ENCODE data around the gene VRK1. TPM values are rescaled to one million over a fixed set of nuclear protein-coding genes. Genes with fewer than 3 reads are reported as not detected.
"Not testable (repeated sequence)": the region's sequence is repeated elsewhere in the genome, so short reads cannot be mapped to it uniquely, and the experiment has no call there.

The VRK1 gene
- total RNA-seq, 1 experiment from 2014 or later: 47.0 TPM

DNA sequence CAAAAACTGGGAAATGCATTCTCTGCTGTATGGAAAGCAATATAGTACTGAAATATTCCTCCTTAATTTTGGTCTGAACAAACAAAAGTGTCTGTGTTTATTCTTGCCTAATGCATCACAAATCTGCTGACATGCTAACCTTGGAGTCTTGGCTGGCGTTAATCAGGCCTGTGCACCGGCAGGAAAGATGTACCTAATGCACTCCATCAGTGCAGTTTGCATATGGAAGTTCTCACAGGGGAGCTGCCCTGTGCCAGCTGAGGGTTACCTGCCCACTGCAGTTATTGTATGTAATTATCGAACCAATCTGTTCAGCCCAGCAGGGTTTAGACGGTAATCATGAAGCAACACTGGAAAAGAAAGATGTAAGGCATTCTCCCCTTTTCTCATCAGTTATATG, 76.9 kb downstream of the VRK1 start:
- DNase-seq (ENCODE audit: low read depth): no peak

DNA sequence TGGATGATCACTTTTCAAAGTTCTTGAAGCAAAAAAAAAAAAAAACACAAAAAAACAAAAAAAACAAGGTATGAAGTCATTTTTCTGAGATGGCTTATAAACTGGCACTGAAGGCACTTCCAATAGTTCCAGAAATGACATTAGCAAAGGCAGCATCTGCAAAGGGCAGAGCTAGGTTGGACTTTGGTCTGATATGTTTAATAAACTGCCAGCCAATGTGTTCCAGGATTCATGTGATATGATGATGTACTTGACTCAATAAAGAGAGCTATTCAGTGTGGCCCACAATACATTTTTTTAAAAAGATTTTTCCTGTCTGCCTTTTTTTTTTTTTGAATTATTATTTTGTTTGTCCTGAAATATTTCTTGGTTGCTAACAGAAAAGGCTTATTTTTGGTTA, 79.6 kb downstream of the VRK1 start:
- DNase-seq (ENCODE audit: low read depth): no peak

DNA sequence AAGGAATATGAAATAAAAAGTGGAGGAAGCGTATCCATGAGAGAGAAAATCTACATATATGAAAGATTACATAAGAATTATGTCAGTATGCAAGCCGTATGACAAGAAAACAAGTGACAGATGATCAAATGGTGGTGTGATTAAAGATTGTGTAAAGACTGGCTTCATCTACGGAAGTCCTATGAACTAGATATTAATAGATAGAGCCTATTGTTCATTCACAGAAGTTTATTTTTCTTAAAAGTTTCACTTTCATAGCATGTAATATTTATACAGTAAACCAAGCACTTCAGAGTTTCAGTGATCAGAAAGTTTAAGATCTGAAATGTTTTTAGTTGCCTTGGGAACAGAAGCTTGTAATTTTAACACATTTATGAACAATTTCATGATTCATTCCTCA, 84.5 kb downstream of the VRK1 start:
- no peak for DNase-seq (ENCODE audit: low read depth)

GRCh38 chr14:96883974-96884373, 86.8 kb downstream of the VRK1 start:
- not testable (repeated sequence) for DNase-seq (ENCODE audit: low read depth)

DNA sequence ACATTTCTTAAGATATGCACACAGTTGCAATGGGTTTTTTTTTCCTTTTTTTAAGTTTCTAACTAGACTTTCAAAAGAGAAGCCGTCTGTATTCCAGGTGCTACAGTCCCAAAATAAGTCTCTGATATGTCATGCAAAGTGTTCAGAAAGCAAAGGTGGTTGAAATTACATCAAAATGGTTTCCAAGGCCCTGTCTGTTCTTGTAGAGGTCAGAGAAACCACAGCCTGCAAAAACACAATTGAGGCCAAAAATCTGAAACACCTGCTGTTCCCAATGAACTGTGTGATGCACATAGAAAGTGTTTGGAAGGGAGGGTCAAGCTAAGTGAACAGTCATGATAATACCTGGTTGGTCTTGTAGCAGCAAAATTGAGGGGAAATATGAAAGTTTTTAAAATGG, 91.0 kb downstream of the VRK1 start:
- DNase-seq (ENCODE audit: low read depth): no peak

DNA sequence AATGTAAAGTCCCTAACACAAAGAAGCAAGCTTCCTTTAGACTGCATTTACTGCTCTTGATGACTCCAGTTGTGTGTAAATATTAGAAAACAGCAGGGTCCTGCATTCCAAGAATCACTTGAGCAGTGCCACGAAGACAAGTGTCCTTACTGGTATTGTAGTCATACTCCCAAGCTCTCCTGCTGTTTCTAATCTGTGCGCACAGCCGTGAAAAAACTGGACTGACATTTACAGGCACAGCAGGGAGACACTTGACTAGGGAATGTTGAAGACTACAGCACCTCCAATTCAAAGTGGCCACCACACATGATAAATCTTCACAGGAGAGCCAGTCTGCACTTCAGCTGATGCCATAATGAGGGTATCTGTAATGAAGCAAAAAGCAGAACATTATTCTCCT, 91.4 kb downstream of the VRK1 start:
- no peak for DNase-seq (ENCODE audit: low read depth)

- DNase-seq (ENCODE audit: low read depth): no peak
These were observed 91.9 kb downstream of the VRK1 start for GRCh38 chr14:96889091-96889490.

DNA sequence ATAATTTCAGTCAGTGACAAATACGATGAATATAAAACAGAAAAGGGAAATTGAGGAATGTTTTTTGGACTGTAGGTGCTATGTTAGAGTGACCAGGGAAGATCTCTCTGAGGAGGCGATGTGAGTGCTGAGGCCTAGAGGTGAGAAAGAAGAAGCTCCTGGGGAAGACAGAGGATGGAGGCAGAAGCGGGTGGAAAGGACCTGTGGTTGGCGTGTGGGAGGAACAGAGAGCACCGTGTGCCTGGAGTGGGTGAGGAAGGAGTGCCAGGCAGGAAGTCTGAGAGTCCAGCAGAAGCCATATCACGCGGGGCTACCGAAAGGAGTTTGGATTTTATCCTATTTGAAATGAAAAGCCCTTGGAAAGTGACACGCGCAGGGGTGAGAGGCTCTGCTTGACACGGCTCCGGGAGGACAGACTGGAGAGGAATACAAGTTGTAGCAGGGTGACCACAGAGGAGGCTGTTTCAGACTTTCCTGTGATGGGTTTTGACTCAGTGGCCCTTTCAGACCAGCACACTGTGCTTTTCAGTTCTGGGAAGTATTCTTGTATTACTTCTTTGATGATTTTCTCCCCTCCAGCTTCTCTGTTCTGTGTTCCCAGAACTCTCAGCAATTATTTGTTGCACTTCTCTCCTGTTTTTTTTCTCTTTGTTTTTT, 96.9 kb downstream of the VRK1 start:
- no peak for DNase-seq (ENCODE audit: low read depth)

DNA sequence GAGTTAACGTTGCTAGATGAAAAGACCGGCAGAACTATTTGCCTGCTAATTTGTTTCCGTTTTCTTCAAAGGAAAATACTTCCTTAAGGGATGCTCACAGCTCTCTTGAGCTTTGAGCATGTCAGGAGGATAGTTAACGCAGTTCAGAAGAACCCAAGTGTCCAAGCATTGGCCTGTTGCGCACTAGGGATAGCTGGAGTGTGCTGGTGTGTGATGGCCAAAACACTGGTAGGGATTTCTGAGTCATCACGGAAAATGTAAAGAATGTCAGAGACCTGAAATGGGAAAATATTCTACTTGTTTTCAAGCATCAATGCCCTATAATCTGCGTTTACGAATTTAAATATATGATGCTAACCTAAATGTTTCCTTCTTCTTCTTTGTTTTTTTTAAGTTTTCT, 97.8 kb downstream of the VRK1 start:
- no peak for DNase-seq (ENCODE audit: low read depth)

DNA sequence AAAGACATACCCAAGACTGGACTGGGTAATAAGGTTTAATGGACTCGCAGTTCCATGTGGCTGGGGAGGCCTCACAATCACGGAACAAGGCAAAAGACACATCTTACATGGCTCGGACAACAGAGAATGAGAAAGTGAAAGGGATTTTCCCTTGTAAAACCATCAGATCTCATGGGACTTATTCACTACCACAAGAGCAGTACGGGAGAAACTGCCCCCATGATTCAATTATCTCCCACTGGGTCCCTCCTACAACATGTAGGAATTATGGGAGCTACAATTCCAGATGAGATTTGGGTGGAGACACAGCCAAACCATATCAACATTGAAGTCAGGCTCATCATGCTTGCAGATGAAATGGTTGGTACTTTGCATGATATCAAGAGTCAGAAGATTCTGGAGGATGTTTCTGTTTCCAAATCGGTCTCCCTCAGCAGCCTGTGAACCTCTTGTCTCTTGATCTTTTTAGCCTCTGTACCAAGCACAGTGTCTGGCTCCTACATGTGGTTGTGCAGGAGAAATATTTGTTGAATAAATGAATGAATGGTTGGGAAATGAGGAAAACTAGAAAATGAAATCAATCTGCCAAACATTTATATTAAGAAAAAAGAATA, 98.6 kb downstream of the VRK1 start:
- no peak for DNase-seq (ENCODE audit: low read depth)

- DNase-seq (ENCODE audit: low read depth): no peak
These were observed 100.0 kb downstream of the VRK1 start for GRCh38 chr14:96897184-96897583.

DNA sequence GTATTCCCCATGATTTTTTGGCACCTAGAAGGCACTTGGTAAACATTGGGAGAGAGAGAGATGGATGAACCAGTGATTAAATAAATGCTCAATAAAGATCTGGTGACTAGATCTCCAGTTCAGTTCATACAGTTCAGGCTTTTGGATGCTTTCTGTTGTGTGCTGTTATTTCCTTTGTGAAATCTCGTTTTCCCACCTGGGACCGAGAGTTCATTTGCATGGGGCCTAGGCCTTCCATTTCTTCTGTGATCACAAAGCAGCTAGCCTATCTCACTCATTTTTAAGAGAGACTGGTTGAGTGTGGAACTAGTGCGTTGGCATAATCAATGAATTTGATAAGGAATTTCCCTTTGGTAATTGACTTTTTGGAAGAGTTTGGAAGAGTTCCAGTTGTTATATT, 104.0 kb downstream of the VRK1 start:
- no peak for DNase-seq (ENCODE audit: low read depth)

DNA sequence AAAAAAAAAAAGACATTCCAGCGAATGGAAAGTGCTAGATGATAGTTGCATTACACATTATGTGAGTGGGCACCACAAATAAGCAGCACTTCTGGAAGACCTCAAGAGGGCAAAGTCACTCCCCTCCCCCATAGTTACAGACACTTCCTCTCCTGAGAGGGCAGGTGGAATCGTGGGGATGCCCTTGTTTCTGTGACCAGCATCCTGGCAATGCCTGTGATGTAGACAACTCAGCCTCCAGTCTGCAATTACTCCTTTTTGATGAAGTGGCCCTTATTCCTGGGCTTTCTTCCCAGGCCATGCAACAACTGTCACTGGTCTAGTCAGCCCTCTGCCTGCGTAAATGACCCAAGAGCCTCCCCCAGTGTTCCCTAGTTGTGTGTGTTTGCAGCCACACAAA, 104.8 kb downstream of the VRK1 start:
- no peak for DNase-seq (ENCODE audit: low read depth)

- DNase-seq (ENCODE audit: low read depth): no peak
These were observed 106.4 kb downstream of the VRK1 start for GRCh38 chr14:96903444-96904023.

DNA sequence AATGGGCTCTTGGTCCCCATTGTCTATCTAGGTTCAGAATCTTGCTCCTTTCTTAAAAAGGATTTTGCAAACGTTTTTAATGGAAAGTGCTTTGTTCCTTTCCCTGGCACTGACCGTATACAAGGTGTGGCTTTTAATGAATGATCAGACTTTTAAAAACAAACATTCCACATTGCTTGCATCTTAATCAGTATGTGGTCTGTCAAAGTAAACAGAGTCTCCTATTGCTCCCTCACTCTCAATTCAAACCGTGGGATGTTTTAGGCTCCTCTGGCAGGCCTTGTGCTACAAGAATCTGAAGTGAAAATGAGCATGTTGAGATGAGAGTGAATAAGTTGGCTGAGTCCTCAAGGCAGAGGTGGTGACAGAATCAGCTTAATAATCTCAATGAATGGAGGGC, 107.0 kb downstream of the VRK1 start:
- no peak for DNase-seq (ENCODE audit: low read depth)

DNA sequence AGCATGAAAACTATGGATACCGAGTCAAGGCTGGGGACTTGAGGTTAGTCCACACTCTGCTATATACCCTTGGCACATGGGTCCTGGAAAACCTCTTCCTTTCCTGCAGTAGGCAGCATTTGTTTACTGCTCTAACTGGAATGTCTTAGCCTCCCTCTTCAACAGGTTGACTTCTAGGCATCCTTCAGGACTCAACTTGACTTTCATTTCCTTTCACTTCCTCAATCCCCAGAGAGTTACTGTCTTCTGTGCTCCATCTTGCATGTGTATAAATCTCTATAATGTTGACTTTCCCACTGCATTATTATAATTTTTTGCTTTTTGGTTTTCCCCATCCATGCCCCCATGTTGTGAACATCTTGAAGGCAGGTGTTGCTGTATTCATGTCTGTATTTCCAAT, 107.9 kb downstream of the VRK1 start:
- no peak for DNase-seq (ENCODE audit: low read depth)

DNA sequence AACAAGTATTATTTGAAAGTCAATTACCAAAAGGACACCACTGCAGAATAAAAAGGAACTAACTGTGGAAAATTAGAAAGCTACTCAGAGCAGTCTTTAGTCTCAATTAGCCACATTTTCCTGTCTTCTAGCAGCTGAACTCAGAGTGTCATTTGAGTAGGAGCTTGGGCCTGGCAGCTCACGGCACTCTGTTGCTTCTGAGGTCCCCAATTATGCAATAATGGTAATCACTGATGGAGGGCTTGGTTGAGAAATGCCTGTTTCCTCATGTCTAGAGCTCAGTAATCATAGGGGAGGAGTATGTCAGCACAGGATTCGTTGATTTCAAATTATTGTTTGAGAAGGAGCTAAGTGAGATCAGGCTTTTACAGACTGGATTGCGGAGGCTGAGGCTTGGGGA, 108.6 kb downstream of the VRK1 start:
- DNase-seq (ENCODE audit: low read depth): no peak

- DNase-seq (ENCODE audit: low read depth): no peak
These were observed 109.3 kb downstream of the VRK1 start for GRCh38 chr14:96906434-96906833.

- no peak for DNase-seq (ENCODE audit: low read depth)
These were observed 112.7 kb downstream of the VRK1 start for GRCh38 chr14:96909841-96910364.

DNA sequence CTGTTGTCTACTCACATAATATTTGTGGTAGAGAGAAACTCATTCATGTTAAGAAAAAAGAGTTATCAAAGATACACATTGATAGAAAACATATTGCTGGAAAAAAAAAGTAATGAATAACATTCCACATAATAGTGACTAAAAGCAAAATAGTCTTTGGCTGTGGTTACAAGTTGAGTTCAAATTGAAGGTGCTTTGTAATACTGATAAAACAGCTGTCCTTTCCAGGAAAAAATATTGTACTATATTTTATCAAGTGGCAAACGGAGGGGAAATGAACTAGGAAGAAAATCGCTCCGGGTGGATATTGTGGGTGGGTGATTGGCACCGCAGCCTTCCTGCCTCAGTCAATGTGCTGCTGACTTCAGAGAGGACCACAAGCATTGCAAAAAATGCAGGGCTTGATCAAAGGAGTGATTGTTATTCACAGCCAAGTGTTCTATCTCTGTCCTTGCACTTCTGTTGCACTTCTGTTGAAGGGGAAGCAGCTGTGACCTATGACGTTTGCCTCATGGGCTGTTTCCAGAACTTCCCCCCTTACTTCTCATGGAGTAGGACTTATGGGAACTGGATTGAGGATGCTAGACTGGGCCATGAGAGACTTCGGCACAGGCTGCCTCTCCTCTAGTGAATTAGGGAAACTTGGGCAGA, 114.4 kb downstream of the VRK1 start:
- DNase-seq (ENCODE audit: low read depth): no peak

DNA sequence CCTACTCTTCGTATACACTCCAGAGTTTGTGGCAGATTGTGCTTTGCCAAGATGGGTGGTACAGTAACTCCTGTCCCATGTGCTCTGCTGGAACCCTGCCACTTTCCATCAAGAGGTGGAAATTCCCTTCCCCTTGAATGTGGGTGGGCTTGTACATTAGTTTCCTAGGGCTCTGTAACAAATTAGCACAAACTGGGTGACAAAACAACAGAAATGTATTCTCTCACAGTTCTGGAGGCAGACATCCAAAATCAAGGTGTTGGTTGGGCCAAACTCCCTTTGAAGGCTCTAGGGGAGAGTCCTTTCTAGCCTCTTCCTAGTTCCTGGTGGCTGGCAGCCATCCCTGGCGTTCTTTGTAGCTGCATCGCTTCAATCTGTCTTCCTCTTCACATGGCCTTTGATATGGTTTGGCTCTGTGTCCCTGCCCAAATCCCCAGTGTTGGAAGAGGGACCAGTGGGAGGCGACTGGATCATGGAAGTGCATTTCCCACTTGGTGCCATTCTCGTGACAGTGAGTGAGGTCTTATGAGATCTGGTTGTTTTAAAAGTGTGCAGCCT, 117.5 kb downstream of the VRK1 start:
- no peak for DNase-seq (ENCODE audit: low read depth)

- no peak for DNase-seq (ENCODE audit: low read depth)
These were observed 118.3 kb downstream of the VRK1 start for GRCh38 chr14:96915478-96915877.
